D721Med (cell line): ENCODE results near the gene VSNL1.

ENCODE experiments used
- DNase-seq: peaks from one replicate; pipeline ENCODE4 v3.0.0; 2011; ENCODE audit warnings: low spot score; ENCODE audit not compliant: insufficient read length
- FAIRE-seq: peaks from 2 replicates; lab custom pipeline; 2011; peaks lifted over from hg19 to GRCh38; lab: Jason Lieb, UNC
- TF ChIP-seq, protein P1 (sequence below): IDR thresholded peaks from 2 replicates; pipeline ENCODE4 v1.5.1; 2012; ENCODE audit warnings: mild to moderate bottlenecking, control low read depth; ENCODE audit not compliant: insufficient read depth; ENCODE audit errors: missing control alignments

VSNL1 gene

GRCh38 chr2:17594533-17595401 lies 54.3 kb downstream of the VSNL1 start:
- DNase-seq (no peak), FAIRE-seq (no peak)
- TF ChIP-seq, protein P1, sequence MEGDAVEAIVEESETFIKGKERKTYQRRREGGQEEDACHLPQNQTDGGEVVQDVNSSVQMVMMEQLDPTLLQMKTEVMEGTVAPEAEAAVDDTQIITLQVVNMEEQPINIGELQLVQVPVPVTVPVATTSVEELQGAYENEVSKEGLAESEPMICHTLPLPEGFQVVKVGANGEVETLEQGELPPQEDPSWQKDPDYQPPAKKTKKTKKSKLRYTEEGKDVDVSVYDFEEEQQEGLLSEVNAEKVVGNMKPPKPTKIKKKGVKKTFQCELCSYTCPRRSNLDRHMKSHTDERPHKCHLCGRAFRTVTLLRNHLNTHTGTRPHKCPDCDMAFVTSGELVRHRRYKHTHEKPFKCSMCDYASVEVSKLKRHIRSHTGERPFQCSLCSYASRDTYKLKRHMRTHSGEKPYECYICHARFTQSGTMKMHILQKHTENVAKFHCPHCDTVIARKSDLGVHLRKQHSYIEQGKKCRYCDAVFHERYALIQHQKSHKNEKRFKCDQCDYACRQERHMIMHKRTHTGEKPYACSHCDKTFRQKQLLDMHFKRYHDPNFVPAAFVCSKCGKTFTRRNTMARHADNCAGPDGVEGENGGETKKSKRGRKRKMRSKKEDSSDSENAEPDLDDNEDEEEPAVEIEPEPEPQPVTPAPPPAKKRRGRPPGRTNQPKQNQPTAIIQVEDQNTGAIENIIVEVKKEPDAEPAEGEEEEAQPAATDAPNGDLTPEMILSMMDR: no peak

- FAIRE-seq (no peak), DNase-seq (no peak)
- TF ChIP-seq, protein P1: no peak
Measured at GRCh38 chr2:17599617-17600016, 59.1 kb downstream of the VSNL1 start.

DNA sequence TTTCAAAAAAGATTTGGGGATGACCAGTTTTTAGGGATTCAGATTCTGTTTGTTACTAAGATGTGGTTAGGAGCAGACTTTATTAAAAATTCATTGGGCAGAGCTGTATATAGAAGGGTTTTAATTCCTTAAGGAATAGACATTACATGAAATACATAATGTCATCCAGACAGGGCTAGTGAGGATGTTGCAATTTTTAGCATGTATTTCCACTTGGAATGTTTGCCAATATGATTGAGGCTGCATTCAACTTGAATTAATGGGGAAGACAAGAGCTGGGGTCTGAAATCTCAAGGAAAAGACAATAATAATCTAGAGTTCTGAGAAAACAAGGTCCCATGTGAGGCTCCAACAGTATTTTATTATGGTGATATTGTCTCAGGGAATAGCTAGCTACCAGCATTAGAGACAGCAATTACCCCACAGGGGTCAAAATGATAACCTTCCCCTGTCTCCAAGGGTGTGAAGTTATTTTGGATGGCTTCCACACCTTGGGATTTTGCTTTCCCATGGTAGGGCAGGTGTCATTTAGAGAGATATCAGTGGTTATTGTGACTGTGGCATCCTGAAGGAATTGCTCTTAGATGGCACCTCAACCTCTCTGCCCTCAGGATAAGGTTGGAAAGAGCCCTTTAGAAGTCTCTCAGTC lies 60.2 kb downstream of the VSNL1 start:
- TF ChIP-seq, protein P1: no peak
- DNase-seq (no peak), FAIRE-seq (no peak)

DNA sequence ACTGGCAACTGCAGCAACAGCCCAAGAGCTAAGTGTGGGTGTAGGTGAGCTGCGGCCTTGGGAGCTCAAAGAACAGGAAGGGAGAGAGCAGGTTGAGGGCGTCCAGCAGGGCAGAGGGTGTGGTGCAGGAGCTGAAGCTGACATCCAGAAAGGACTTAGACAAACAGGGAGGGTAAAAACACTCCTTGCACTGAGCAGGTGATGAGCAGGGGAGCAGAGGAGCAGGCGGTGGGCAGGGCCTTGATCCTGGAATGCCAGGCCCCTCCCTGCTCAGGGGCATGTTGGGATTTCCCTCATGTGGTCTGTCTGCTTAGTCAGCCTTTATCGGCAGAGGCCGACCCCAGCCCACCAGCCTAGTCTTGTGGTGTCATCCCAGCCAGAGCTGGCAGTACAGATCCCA lies 63.6 kb downstream of the VSNL1 start:
- DNase-seq (no peak), FAIRE-seq (no peak)
- TF ChIP-seq, protein P1: no peak

GRCh38 chr2:17605696-17606095 lies 65.2 kb downstream of the VSNL1 start:
- TF ChIP-seq, protein P1: no peak
- FAIRE-seq: no peak
- no peak for DNase-seq

DNA sequence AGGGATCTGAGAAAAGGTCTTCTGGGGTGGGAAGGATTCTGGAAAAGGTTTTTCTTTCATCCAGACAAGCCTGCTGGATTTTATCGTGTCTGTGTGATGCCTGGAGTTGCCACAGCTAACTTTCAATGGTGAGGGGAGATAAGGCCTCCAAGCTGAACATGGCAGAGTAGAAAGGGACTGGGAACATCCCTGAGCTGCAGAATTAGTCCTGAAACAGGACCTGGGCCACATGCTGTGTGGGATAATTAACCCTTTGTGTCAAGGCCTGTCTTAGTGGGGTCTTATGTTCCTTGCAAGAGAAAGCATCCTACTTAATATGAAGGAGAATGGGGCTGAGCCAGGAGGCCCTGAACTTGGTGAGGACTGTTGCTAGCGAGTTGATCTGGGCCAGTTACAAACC lies 66.4 kb downstream of the VSNL1 start:
- DNase-seq (no peak), FAIRE-seq (no peak)
- TF ChIP-seq, protein P1: no peak

- DNase-seq (no peak), FAIRE-seq (no peak)
- TF ChIP-seq, protein P1: no peak
Measured at GRCh38 chr2:17607379-17607778, 66.9 kb downstream of the VSNL1 start.
